Breast epithelium (tissue), 3 donors: ENCODE data around the gene LIPG.

Experiments
- CTCF ChIP-seq, 3 donors: fragments of 450-650 bp; IDR thresholded peaks; one replicate each; pipeline ENCODE4 v1.5.1; 2016 to 2017; ENCODE audit warnings: antibody characterized with exemption in 3 of 3, mild to moderate bottlenecking in 3 of 3, moderate library complexity in 3 of 3
- POLR2A ChIP-seq: fragments of 450-650 bp; IDR thresholded peaks from one replicate; pipeline ENCODE4 v1.6.1; 2016; ENCODE audit warnings: antibody characterized with exemption, mild to moderate bottlenecking, moderate library complexity
- POLR2AphosphoS5 ChIP-seq, 3 donors: sonication (generic); formaldehyde crosslinking; IDR thresholded peaks; one replicate each; pipeline ENCODE4 v1.6.1; 2017; ENCODE audit warnings: antibody characterized with exemption in 3 of 3

- TF ChIP-seq POLR2AphosphoS5 (IDR thresholded peaks at IDR 0.05) (no peak), CTCF (IDR thresholded peaks at IDR 0.05) (no peak), POLR2A (no peak)
Observed at GRCh38 chr18:49588971-49589370, 27.1 kb downstream of the LIPG start.
